H1 (cell line): ENCODE measurements around the gene NCAPG2. TPM values are rescaled to one million over a fixed set of nuclear protein-coding genes. Genes with fewer than 3 reads are reported as not detected.

ENCODE experiments used
- CTCF ChIA-PET: fragments of 300-600 bp; sonication (Branson Sonifier 250); formaldehyde crosslinking; loops from one replicate; lab custom pipeline; 2021; ENCODE audit not compliant: partially characterized antibody; lab: Charles Lee
- POLR2A ChIA-PET: fragments of 300-600 bp; sonication (Branson Sonifier 250); formaldehyde crosslinking; loops from one replicate; lab custom pipeline; 2021; ENCODE audit warnings: inconsistent platforms; ENCODE audit not compliant: partially characterized antibody; lab: Charles Lee
- DNase-seq, 2 experiments: peaks; one replicate each; pipeline versions ENCODE4 v3.0.0 to v3.0.0-alpha.2; 2010 to 2022; ENCODE audit warnings: low spot score in 2 of 2, low read depth in 1 of 2, mixed read lengths in 1 of 2
- FAIRE-seq: peaks from 2 replicates; lab custom pipeline; 2011; peaks lifted over from hg19 to GRCh38; lab: Jason Lieb, UNC
- H2AFZ ChIP-seq: 2 replicates; pipeline ENCODE4 v1.8.1; 2012; ENCODE audit warnings: low read length, inconsistent platforms
- H2AK5ac ChIP-seq: 2 replicates; pipeline ENCODE4 v1.6.1; 2013; ENCODE audit warnings: low read depth, low read length
- H2BK120ac ChIP-seq: replicated peaks from 2 replicates; pipeline ENCODE3; 2013; ENCODE audit warnings: low read depth, low read length, inconsistent platforms
- H2BK12ac ChIP-seq: 2 replicates; pipeline ENCODE4 v1.6.1; 2013; ENCODE audit warnings: low read depth, low read length
- H2BK15ac ChIP-seq: 2 replicates; pipeline ENCODE4 v1.6.1; 2013; ENCODE audit warnings: low read length
- H2BK20ac ChIP-seq: 2 replicates; pipeline ENCODE4 v1.6.1; 2013; ENCODE audit warnings: low read length
- H2BK5ac ChIP-seq: 2 replicates; pipeline ENCODE4 v1.6.1; 2013; ENCODE audit warnings: low read depth, low read length
- H3K14ac ChIP-seq: 2 replicates; pipeline ENCODE4 v1.6.1; 2013; ENCODE audit warnings: inconsistent platforms; ENCODE audit not compliant: insufficient read length
- H3K18ac ChIP-seq: 2 replicates; pipeline ENCODE4 v1.6.1; 2013; ENCODE audit warnings: low read length; ENCODE audit errors: extremely low read depth
- H3K23ac ChIP-seq: 2 replicates; pipeline ENCODE4 v1.6.1; 2013; ENCODE audit warnings: inconsistent platforms; ENCODE audit not compliant: insufficient read length
- H3K23me2 ChIP-seq: 2 replicates; pipeline ENCODE4 v1.6.1; 2013; ENCODE audit warnings: low read depth, low read length
- H3K27ac ChIP-seq: 2 replicates; pipeline ENCODE4 v1.6.1; 2011; ENCODE audit warnings: low read depth, low read length, inconsistent platforms
- H3K27me3 ChIP-seq, 4 experiments: replicated peaks in 1 of 4; 1 replicate in 1 of 4; 2 replicates in 3 of 4; pipeline versions ENCODE4 v1.6.1 to v1.8.1; 2011 to 2013; ENCODE audit warnings: low read length in 3 of 4, mild to moderate bottlenecking in 3 of 4, inconsistent platforms in 2 of 4, mixed read lengths in 2 of 4, moderate library complexity in 1 of 4; ENCODE audit not compliant: control insufficient read depth in 3 of 4, insufficient read depth in 3 of 4; ENCODE audit errors: extremely low read depth in 1 of 4
- H3K36me3 ChIP-seq, 4 experiments: 2 replicates each; pipeline versions ENCODE4 v1.6.1 to v1.8.1; 2011 to 2013; ENCODE audit warnings: mild to moderate bottlenecking in 4 of 4, low read length in 3 of 4, moderate library complexity in 2 of 4, control low read depth in 1 of 4, inconsistent platforms in 1 of 4; ENCODE audit not compliant: insufficient read depth in 4 of 4, control insufficient read depth in 2 of 4
- H3K4ac ChIP-seq: replicated peaks from 2 replicates; pipeline ENCODE3; 2013; ENCODE audit warnings: low read length, low read depth, mixed read lengths, inconsistent platforms; ENCODE audit not compliant: insufficient read length
- H3K4me1 ChIP-seq, 4 experiments: replicated peaks in 1 of 4; 1 replicate in 1 of 4; 2 replicates in 3 of 4; pipeline versions ENCODE4 v1.6.1 to v1.8.1; 2011 to 2013; ENCODE audit warnings: low read length in 3 of 4, inconsistent platforms in 2 of 4, mixed read lengths in 1 of 4; ENCODE audit not compliant: insufficient read depth in 4 of 4, control insufficient read depth in 3 of 4
- H3K4me2 ChIP-seq, 2 experiments: 2 replicates each; pipeline versions ENCODE4 v1.6.1 to v1.8.1; 2011 to 2013; ENCODE audit warnings: low read depth in 2 of 2, low read length in 2 of 2, control low read depth in 1 of 2, inconsistent platforms in 1 of 2, mild to moderate bottlenecking in 1 of 2; ENCODE audit not compliant: insufficient read depth in 1 of 2
- H3K4me3 ChIP-seq, 4 experiments: fragments of 200-600, 300-600 bp in 1 of 4; sonication (generic), shearing (Covaris generic), sonication (Bioruptor Twin) in 1 of 4; 2 replicates each; pipeline versions ENCODE4 v1.5.1 to v1.8.1; 2011 to 2016; ENCODE audit warnings: low read length in 4 of 4, low read depth in 3 of 4, control low read depth in 2 of 4, inconsistent platforms in 2 of 4, mild to moderate bottlenecking in 2 of 4, mixed read lengths in 1 of 4, moderate library complexity in 1 of 4; ENCODE audit not compliant: insufficient read depth in 2 of 4; ENCODE audit errors: extremely low read depth in 1 of 4
- H3K56ac ChIP-seq: replicated peaks from 2 replicates; pipeline ENCODE3; 2013; ENCODE audit warnings: low read depth, mild to moderate bottlenecking, mixed read lengths, low read length, inconsistent platforms; ENCODE audit not compliant: insufficient read length
- H3K79me1 ChIP-seq: 2 replicates; pipeline ENCODE4 v1.6.1; 2013; ENCODE audit warnings: low read depth, low read length, control low read depth
- H3K79me2 ChIP-seq, 2 experiments: 2 replicates each; pipeline versions ENCODE4 v1.6.1 to v1.8.1; 2012 to 2013; ENCODE audit warnings: low read length in 2 of 2, mild to moderate bottlenecking in 2 of 2, inconsistent platforms in 1 of 2; ENCODE audit not compliant: insufficient read depth in 2 of 2, control insufficient read depth in 1 of 2
- H3K9ac ChIP-seq, 4 experiments: replicated peaks in 1 of 4; 1 replicate in 1 of 4; 2 replicates in 3 of 4; pipeline versions ENCODE4 v1.6.1 to v1.8.1; 2011 to 2013; ENCODE audit warnings: low read depth in 3 of 4, low read length in 3 of 4, control low read depth in 2 of 4, mild to moderate bottlenecking in 2 of 4, moderate library complexity in 2 of 4, inconsistent platforms in 1 of 4; ENCODE audit errors: extremely low read depth in 1 of 4
- H3K9me3 ChIP-seq, 2 experiments: 2 replicates each; pipeline versions ENCODE4 v1.6.1 to v1.8.1; 2012 to 2013; ENCODE audit warnings: mild to moderate bottlenecking in 2 of 2, moderate library complexity in 2 of 2, control low read depth in 1 of 2, inconsistent platforms in 1 of 2, low read depth in 1 of 2, low read length in 1 of 2, mixed read lengths in 1 of 2; ENCODE audit not compliant: insufficient read depth in 2 of 2
- H4K20me1 ChIP-seq, 2 experiments: replicated peaks in 1 of 2; 2 replicates each; pipeline versions ENCODE3 to v1.8.1; 2011 to 2013; ENCODE audit warnings: inconsistent platforms in 2 of 2, low read length in 2 of 2, mild to moderate bottlenecking in 1 of 2; ENCODE audit not compliant: insufficient read depth in 2 of 2, control insufficient read depth in 1 of 2
- H4K5ac ChIP-seq: 2 replicates; pipeline ENCODE4 v1.6.1; 2013; ENCODE audit warnings: low read length, low read depth, mixed read lengths, inconsistent platforms; ENCODE audit not compliant: insufficient read length
- H4K8ac ChIP-seq: 2 replicates; pipeline ENCODE4 v1.8.0; 2013; ENCODE audit warnings: mild to moderate bottlenecking, moderate library complexity, low read length, inconsistent platforms; ENCODE audit not compliant: insufficient read depth; ENCODE audit errors: extremely low read depth
- H4K91ac ChIP-seq: replicated peaks from 2 replicates; pipeline ENCODE3; 2013; ENCODE audit warnings: low read length, mixed read lengths, inconsistent platforms; ENCODE audit not compliant: insufficient read length
- POLR2AphosphoS5 ChIP-seq: IDR thresholded peaks from 2 replicates; pipeline ENCODE4 v1.6.1; 2011; ENCODE audit warnings: low read depth, low read length
- ZNF274 ChIP-seq: IDR thresholded peaks from 2 replicates; pipeline ENCODE4 v1.7.0; 2012; ENCODE audit warnings: low read length, borderline replicate concordance; ENCODE audit errors: extremely low read depth
- WGBS, 2 experiments: shearing (Covaris generic) in 1 of 2; methylation state at CpG; one replicate each; pipeline versions ENCODE4 v1.1.6 to v1.1.7; 2013 to 2015; ENCODE audit warnings: low lambda C conversion rate in 2 of 2, mixed read lengths in 2 of 2, inconsistent platforms in 1 of 2, low coverage in 1 of 2, missing lambda C conversion rate in 1 of 2; ENCODE audit not compliant: insufficient replicate concordance in 2 of 2, insufficient coverage in 1 of 2, insufficient read length in 1 of 2; ENCODE audit errors: extremely low coverage in 1 of 2, missing lambda C conversion rate in 1 of 2; 5-methylcytosine and 5-hydroxymethylcytosine counted together
- polyA plus RNA-seq, 7 experiments: library from polyadenylated mRNA; depleted of rRNA in 3 of 7; stranded (reverse) in 5 of 7; unstranded in 2 of 7; fragments of >200 nt in 5 of 7; fragments of 200-250 nt in 2 of 7; gene quantifications; 1 replicate in 5 of 7; 2 replicates in 1 of 7; 4 replicates in 1 of 7; pipeline versions ENCODE4 v1.2.1 to v1.2.3, GENCODE V29; 2011 to 2013; ENCODE audit warnings: missing spikeins in 2 of 7, mixed read lengths in 2 of 7
- total RNA-seq: library from RNA; stranded (reverse); fragmentation: NEBNext Ultra II Directional; extraction: Animal tissue kit (Norgen Biotek cat#: 25700); gene quantifications from 2 replicates; pipeline ENCODE4 v1.2.1, GENCODE V29; 2021

NCAPG2 gene
- total and polyA plus RNA-seq, 2 of the 8 experiments (the other 6 are each of a cell fraction or from before 2014, with no cell fraction given), result 49.9 to 119 TPM

DNA sequence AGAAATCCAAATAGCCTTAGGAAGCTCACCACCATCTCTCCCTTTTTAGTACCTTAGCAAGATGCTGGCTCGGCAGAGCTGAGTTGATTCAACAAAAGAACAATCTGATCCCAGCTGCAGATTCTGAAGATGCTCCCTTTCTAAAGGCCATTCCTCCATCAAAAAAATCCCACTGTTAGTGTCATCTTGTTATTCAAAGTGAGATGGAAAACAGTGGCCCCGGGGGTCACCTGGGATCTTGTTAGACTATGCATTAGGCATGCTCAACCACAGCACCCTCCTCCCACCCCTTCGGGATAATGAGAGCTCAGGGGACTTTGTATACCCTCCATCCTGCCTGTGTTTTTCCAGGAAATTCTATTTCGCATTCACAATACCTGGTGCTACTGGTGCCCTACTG is 2.4 kb downstream of the NCAPG2 start:
- H3K9me3 ChIP-seq, result no peaks in the 10 kb centered on the region
- DNase-seq (peak; percentile 47 to 62), FAIRE-seq (peak; percentile 72)
- no peak overlapping the region for H3K4ac ChIP-seq
- H4K20me1 ChIP-seq, result peaks cover 2 to 7% of the 10 kb centered on the region in 2 experiments
- peak overlapping the region; percentile 54 for H4K5ac ChIP-seq
- peak overlapping the region; percentile 7 to 96 (median 42); a peak in 6 of 8 replicates for H3K4me3 ChIP-seq
- no peak overlapping the region for H3K18ac ChIP-seq
- no peak overlapping the region for H2BK12ac ChIP-seq
- peak overlapping the region; percentile 83 to 99 for H3K4me2 ChIP-seq
- peaks cover 5 to 38% (median 32%) of the 10 kb centered on the region in 4 experiments for H3K36me3 ChIP-seq
- H3K9ac ChIP-seq, result no peak overlapping the region
- peaks cover 18 to 70% of the 10 kb centered on the region in 2 experiments for H3K79me2 ChIP-seq
- H3K27me3 ChIP-seq, result no peaks in the 10 kb centered on the region
- H2AFZ ChIP-seq, result no peak overlapping the region
- no peak overlapping the region for H3K27ac ChIP-seq
- no peak overlapping the region for H3K14ac ChIP-seq
- H4K8ac ChIP-seq, result no peak overlapping the region
- H3K56ac ChIP-seq, result no peak overlapping the region
- peaks cover 8% of the 10 kb centered on the region; the same call in 1 of the 2 replicates for H3K79me1 ChIP-seq
- no peak overlapping the region for H2BK20ac ChIP-seq
- no peak overlapping the region for H2BK120ac ChIP-seq
- peaks cover 6 to 20% (median 12%) of the 10 kb centered on the region in 4 experiments; a peak in 6 of 7 replicates for H3K4me1 ChIP-seq
- POLR2A ChIA-PET, result interaction anchor here (1.2 to 1.7 kb wide), 2 partner anchors 28 to 45 kb away, joined by 3 read pairs; no protein-coding TSS in a partner anchor
- CTCF ChIA-PET, result no interaction called here
- no peak overlapping the region for H4K91ac ChIP-seq
- H2AK5ac ChIP-seq, result no peak overlapping the region
- peaks cover 6% of the 10 kb centered on the region; the same call in 1 of the 2 replicates for H3K23me2 ChIP-seq
- H2BK15ac ChIP-seq, result no peak overlapping the region
- TF ChIP-seq ZNF274, result no peak
- no peak for TF ChIP-seq POLR2AphosphoS5
- no peak overlapping the region for H3K23ac ChIP-seq
- 10% methylated on average over 4 of the region's 4 CpGs; no CpG with 5 or more reads in 1 of the 2 experiments for WGBS, 2 experiments
- H2BK5ac ChIP-seq, result no peak overlapping the region
